OCI-LY3 (cell line): ENCODE results near the gene ZNF567.

ENCODE experiments used
- H2AFZ ChIP-seq: fragments of 200-600, 300-600 bp; shearing (Covaris generic); 2 replicates; pipeline ENCODE4 v1.6.0; 2014; ENCODE audit warnings: antibody characterized with exemption, low read depth, low read length
- H3K27ac ChIP-seq: fragments of 200-600, 300-600 bp; sonication (generic); 2 replicates; pipeline ENCODE4 v1.5.1; 2014; ENCODE audit warnings: mild to moderate bottlenecking, low read length, moderate library complexity, mixed read lengths
- H3K27me3 ChIP-seq: fragments of 200-600, 300-600 bp; sonication (generic); 2 replicates; pipeline ENCODE4 v1.6.1; 2014; ENCODE audit warnings: low read depth, low read length, mixed read lengths
- H3K36me3 ChIP-seq: fragments of 200-600, 300-600 bp; sonication (generic); replicated peaks from 2 replicates; pipeline ENCODE3; 2014; ENCODE audit warnings: low read depth, low read length, mixed read lengths
- H3K4me1 ChIP-seq: fragments of 300-600, 200-600 bp; sonication (generic); 2 replicates; pipeline ENCODE4 v1.6.1; 2014; ENCODE audit warnings: low read length, mixed read lengths
- H3K4me2 ChIP-seq: fragments of 200-600, 300-600 bp; sonication (generic); 2 replicates; pipeline ENCODE4 v1.6.1; 2014; ENCODE audit warnings: low read length, mixed read lengths
- H3K4me3 ChIP-seq: fragments of 300-600, 200-600 bp; sonication (generic); 2 replicates; pipeline ENCODE4 v1.5.1; 2014; ENCODE audit warnings: antibody characterized with exemption, mild to moderate bottlenecking, low read length, moderate library complexity
- H3K79me2 ChIP-seq: fragments of 300-600, 200-600 bp; shearing (Covaris generic); 2 replicates; pipeline ENCODE4 v1.6.1; 2014; ENCODE audit warnings: mild to moderate bottlenecking, low read length, mixed read lengths
- H3K9ac ChIP-seq: fragments of 300-600, 200-600 bp; shearing (Covaris generic); 2 replicates; pipeline ENCODE4 v1.6.0; 2014; ENCODE audit warnings: mild to moderate bottlenecking, low read length, moderate library complexity
- H3K9me3 ChIP-seq: fragments of 200-600, 300-600 bp; shearing (Covaris generic); 2 replicates; pipeline ENCODE4 v1.6.1; 2014; ENCODE audit warnings: low read length, mixed read lengths; ENCODE audit not compliant: insufficient read depth
- H4K20me1 ChIP-seq: fragments of 200-600, 300-600 bp; sonication (generic); 2 replicates; pipeline ENCODE4 v1.6.1; 2016; ENCODE audit warnings: low read length, mixed read lengths; ENCODE audit not compliant: insufficient read depth
- EZH2phosphoT487 ChIP-seq: fragments of 200-600 bp; shearing (Covaris generic); IDR thresholded peaks from 2 replicates; pipeline ENCODE4 v1.6.1; 2018; ENCODE audit warnings: antibody characterized with exemption, mixed run types, low read depth
- TF ChIP-seq, protein P1 (sequence below): fragments of 200-600, 300-600 bp; sonication (generic); IDR thresholded peaks from 2 replicates; pipeline ENCODE4 v1.5.1; 2014; ENCODE audit warnings: antibody characterized with exemption, low read length, low read depth

The ZNF567 gene

GRCh38 chr19:36750066-36750691 lies 62.8 kb downstream of the ZNF567 start:
- Histone ChIP-seq H3K27ac (no peak overlapping the region), H3K9me3 (peaks cover 40% of the 10 kb centered on the region), H3K4me2 (no peak overlapping the region), H3K9ac (no peak overlapping the region), H2AFZ (no peak overlapping the region), H3K4me1 (no peaks in the 10 kb centered on the region), H3K27me3 (no peaks in the 10 kb centered on the region), H3K36me3 (peaks cover 92% of the 10 kb centered on the region), H3K4me3 (no peak overlapping the region), H4K20me1 (no peaks in the 10 kb centered on the region), H3K79me2 (no peaks in the 10 kb centered on the region)
- TF ChIP-seq, protein P1, sequence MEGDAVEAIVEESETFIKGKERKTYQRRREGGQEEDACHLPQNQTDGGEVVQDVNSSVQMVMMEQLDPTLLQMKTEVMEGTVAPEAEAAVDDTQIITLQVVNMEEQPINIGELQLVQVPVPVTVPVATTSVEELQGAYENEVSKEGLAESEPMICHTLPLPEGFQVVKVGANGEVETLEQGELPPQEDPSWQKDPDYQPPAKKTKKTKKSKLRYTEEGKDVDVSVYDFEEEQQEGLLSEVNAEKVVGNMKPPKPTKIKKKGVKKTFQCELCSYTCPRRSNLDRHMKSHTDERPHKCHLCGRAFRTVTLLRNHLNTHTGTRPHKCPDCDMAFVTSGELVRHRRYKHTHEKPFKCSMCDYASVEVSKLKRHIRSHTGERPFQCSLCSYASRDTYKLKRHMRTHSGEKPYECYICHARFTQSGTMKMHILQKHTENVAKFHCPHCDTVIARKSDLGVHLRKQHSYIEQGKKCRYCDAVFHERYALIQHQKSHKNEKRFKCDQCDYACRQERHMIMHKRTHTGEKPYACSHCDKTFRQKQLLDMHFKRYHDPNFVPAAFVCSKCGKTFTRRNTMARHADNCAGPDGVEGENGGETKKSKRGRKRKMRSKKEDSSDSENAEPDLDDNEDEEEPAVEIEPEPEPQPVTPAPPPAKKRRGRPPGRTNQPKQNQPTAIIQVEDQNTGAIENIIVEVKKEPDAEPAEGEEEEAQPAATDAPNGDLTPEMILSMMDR: no peak
- no peak for TF ChIP-seq EZH2phosphoT487
